HS-27A (cell line): ENCODE measurements around the gene COL4A3.

Experiments
- DNase-seq: peaks from one replicate; pipeline ENCODE4 v3.0.0-alpha.2; 2012; ENCODE audit warnings: low read depth, missing footprints

Gene COL4A3

DNA sequence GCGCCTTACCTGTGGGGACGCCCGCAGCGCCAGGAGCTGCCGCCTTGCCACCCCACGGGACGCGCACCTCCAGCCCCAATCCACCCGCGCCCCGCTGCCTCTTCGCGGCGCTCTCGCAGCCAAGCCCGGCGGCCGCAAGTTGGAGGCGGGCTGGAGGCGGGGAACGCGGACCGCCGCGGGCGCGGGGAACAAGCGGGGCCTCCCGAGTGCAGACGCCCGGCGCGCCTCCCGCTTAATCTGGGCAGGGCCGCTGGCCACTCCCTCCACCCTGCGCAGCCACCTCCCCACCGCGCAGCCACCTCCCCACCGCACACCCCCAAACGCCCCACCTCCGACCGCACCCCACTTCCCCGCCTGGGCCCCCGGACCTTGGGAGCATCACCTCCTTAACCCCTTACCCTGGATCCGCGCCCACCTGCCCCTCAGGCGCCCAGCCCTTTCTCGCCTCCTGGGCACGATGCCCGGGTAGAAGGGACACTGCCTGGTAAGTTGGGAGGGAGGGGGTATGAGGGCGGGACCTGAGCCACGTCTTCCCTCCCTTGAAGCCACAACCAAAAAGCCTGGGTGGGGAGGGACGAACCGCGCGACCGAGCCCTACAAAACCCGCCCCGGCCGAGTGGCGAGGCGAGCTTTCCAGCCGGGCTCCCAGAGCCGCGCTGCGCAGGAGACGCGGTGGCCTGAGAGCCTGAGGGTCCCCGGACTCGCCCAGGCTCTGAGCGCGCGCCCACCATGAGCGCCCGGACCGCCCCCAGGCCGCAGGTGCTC lies at the start of gene COL4A3, which contains the start of gene COL4A4:
TSS of gene COL4A3 (plus strand) at position 627 of the 765 bp plus-strand sequence. CDS start at position 730, 103 bp downstream.
TSS of gene COL4A4 (minus strand) at position 208 of the 765 bp plus-strand sequence. CDS start 16,722 bp downstream, outside the sequence.
- no peak for DNase-seq

DNA sequence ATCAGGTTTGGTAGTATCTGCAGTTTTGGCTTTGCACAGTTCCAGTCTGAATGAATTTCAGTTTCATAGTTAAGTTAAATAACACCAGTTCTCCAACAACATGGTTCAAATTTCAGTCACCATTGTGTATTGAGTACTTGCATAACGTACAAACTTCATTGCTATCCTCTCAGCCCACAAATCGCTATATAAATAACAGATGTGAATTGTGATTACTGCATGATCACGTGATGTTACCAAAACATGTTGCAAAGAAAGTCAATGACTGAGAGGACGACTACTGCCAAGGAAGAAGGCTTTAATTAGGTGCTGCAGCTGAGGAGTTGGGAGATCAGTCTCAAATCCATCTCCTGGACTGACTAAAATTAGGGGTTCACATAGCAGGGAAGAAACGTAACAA lies 48.7 kb upstream of the COL4A3 start:
- DNase-seq, result no peak

DNA sequence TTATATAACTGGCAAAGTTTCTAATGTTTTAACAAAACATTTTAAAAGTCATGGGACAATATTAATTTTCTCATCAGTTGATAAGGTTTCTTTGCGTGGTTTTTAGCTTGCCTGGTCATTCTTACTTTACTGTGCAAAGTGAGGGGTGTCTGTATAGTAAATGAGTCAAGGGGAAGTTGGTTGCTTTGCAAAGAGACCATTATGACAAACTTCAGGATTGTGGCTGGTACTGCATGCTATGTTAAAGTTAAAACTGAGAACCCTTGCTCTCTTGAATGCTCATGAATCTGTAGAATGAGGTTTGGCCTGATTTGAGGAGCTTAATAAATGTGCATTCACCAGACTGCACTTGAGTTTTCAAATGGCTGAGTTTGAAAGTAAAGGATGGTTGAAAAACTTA lies 47.4 kb upstream of the COL4A3 start:
- DNase-seq, result no peak

DNA sequence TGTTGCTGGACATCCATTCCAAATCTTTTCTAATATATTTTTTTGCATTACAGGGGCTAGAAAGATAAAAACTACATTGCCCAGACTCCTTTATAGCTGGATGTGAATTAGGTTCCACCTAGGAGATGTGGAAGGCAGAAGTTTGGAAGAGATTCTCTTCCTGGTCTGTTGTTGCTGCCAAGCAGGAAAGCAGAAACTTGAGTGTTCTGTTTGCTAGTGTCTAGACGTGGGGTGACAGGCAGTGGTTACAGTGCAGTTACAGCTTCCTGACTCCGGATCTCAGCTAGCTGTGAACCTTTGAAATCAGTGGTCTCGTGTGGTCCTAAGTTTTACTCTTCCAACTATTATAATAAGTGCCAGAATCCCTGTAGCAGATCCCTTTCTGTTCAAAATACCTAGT lies 46.6 kb upstream of the COL4A3 start:
- DNase-seq, result no peak

DNA sequence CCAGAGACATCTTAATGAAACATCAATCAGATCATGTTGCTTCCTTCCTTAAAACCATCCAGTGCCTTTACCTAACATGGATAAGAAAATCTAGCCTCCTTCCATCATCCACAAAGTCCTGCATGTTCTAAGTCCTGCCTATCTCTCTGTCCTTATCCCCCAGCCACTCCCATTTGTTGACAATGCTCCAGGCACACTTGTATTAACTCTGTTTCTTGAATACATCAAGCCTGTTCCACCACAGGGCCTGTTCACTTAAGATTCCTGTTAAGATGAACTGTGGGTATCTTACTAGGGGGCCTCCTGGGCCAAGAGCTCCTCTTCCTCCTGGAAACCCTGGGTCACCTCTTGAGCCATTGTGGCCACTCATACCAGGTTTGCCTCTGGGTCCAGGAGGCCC lies 46.1 kb upstream of the COL4A3 start:
- DNase-seq, result no peak

DNA sequence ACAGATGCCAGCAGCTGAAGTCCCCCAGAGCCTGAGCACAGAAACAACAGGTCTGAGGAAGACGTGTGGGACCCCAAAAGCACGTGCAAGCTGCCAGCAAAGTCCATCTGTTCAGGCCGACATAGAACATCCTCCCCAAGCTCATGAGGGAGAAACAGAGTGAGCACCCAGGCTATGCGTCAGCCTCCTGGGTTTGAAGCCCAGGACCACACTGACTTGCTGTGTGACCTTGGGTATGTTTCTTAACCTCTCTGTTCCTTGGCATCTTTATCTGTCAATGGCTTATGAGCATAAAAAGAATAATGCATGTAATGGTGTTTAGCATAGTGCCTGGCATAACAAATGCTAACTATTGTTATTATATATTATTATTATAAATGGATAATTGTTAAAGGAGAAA lies 40.7 kb upstream of the COL4A3 start:
- no peak for DNase-seq

DNA sequence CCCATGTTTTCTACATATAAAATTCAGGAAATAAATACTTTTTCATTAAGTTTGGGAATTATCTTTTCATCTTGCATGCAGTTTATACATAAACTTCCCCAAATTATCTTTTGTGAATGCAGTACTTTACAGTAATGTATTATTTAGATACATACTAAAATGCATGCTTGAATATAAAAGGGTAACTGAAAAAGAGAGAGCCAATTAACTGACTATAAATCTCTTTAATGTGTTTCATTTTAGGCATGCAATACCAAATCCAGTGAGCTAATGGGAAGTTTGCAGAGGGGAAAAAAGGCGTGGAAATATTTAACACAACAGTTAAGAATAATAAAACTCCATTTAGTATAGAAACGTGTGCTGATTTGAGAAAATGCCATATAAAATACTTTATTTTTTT lies 39.6 kb upstream of the COL4A3 start:
- no peak for DNase-seq

DNA sequence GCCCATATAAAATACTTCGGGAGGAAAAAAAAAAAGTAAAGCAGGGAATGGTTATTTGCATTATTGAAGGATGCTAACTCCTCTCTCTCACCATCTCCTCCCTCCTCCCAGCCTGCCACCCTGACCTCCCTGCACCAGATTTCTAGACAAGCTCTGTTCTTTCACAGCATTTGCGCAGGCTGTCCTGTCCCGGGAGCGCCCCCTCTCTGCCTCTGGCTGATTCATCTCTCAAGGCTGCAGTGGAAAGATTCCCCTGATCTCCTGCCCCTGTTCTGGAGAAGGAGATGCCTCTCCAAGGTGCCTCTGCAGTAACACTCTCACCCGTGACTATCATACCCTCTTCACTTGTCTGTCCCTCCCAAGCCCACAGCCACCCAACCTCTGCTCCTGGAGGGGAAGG lies 38.9 kb upstream of the COL4A3 start:
- no peak for DNase-seq

DNA sequence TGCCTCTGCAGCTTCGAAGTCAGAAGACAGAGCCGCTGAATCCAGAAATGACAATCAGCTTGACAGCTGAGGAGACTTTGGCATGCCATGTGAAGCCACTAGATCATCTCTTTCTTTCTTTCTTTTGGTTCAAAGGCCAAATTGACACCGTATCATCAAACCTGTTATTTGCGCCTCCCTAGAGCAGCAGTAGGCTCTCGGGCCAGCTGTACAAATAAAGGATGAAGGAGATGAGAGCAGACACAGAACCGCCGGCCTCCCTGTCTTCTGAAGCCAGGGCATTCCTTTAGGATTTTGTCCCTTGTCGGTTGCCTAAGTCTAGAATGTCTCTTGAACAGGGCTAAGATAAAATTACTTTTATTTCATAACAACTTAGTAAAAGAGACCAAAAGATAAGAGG lies 37.2 kb upstream of the COL4A3 start:
- no peak for DNase-seq

DNA sequence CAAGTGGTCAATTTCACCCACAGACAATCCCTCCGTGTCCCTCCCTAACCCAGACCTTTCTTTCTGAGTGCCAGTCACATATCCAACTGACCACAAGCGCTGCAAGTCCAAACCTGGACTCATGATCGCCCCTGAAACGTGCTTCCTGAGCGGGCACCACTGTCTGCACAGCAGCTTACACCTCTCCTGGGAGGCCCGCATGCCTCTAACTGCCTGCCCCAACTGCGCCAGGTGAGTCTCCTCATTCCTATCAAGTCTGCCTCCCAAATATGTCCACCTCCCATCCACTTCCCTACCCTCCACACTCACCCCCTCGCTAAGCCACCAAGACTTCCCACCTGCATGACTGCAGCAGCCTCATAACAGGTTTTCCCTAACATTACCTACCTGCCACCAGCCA lies 33.8 kb upstream of the COL4A3 start:
- DNase-seq, result no peak

DNA sequence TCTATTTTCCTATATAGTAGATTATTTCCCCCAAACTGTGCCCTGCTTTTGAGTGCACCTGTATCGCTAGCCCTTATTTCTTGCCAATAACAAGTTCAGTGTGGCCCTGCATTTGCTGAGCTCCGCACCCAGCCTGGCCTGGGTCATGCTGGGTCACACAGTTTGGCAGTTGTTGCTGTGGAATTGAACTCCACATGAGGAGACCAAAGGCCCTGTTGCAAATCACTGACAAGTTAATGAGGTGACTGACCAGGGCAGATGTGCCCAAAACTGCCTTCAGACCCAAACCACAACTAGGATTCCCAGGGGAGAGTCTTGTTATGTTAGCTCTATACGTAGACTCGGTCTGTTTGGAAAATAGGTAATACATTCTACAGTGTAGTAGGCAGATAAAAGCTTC lies 31.4 kb upstream of the COL4A3 start:
- no peak for DNase-seq

DNA sequence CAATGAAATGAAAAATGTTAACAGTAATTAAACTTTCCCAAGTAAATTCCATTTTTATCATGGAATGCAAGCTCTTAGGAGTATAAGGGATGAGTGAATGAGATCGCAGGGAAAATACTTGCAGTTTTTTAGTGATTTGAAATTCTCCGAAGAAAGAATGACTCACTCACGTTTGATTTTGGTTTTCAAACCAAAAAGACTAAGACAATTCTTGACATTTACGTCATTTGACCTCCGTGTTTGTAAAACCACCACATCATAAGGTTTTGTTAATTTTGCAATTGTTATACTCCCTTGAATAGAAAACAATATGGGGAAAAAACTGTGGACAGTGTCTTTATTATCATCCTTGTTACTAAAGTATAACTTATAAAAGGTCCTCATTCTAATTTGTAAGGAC lies 29.8 kb upstream of the COL4A3 start:
- no peak for DNase-seq

DNA sequence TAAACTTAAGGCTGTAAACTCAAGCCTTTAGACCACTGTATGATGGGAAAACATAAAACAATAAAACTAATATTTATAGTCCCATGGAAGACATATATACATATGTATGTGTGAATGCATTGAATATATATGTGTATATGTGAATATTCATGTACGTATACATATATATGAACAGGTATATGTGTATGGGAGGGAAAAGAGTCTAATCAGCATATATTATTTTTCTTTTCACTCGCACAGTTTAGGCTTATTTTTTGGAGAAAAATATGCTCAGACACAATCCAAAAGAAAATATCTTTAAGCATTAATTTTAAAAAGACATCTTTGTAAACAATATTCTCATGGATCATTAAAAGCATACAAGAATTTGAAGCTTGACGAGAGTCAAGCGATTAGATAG lies 23.1 kb upstream of the COL4A3 start:
- DNase-seq, result no peak

DNA sequence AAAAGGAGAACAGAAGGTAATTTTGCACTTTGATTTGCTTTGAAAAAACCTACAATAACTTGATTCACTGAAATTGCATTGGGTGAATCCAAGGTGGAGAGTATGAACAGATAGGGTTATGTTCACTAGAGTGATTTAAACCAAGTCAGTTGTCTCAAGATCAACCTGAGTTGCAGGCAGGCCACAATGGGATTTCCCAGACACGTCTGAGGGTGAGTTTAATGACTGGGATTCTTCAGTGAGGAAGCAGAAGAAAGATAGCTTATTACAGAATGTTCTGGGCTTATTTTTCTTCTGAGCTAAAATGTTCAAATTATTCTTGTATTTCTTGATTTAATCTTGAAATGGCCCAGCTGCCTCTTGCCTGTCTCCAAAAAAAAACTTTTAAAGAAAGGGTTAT lies 20.5 kb upstream of the COL4A3 start:
- no peak for DNase-seq

DNA sequence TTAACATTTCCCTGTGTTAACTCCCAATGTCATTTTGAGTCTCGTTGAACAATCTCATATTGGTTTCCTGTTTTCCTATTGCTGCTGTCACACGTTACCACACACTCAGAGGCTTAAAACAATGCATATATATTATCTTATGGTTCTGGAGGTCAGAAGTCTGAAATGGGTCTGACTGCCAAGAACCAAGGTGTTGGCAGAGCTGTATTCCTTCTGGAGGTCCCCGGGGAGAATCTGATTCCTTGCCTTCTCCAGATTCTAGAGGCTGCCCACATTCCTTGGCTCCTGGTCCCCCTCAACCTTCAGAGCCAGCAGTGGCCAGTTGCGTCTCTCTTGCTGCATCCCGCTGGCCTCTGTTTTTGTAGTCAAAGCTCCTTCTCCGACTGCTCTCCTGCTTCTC lies 18.0 kb upstream of the COL4A3 start:
- no peak for DNase-seq

DNA sequence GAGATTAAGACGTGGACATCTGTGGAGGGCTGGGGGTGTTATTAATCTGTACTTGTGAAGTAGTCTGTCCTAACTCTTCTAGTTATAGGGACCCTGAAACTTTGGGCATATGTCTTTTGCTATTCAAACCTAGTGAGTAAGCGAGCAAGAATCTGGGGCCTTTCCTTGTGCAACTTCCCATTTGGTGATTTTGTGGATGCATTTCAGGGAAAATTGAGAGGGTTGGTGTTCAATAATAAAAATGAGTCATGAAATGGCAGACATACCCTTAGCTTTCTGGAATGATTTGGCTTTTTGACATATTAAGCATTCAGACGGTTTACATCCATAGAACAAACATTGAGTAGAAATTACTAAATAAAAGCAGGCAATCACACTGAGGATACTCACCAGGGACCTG lies 17.4 kb upstream of the COL4A3 start:
- peak; percentile 59 for DNase-seq

DNA sequence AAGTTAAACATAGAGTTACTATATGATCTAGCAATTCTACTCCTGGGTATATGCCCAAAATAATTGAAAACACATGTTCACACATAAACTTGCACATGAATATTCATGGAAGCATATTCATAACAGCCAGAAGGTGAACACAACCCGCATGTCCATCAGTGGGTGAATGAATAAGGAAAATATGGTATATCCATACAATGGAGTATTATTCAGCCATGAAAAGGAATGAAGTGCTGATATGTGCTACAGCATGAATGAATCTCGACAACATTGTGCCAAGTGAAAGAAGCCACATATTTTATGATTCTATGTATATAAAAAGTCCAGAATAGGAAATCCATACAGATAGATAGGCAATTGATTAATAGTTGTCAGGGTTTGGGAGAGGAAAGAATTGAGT lies 16.3 kb upstream of the COL4A3 start:
- DNase-seq, result no peak

DNA sequence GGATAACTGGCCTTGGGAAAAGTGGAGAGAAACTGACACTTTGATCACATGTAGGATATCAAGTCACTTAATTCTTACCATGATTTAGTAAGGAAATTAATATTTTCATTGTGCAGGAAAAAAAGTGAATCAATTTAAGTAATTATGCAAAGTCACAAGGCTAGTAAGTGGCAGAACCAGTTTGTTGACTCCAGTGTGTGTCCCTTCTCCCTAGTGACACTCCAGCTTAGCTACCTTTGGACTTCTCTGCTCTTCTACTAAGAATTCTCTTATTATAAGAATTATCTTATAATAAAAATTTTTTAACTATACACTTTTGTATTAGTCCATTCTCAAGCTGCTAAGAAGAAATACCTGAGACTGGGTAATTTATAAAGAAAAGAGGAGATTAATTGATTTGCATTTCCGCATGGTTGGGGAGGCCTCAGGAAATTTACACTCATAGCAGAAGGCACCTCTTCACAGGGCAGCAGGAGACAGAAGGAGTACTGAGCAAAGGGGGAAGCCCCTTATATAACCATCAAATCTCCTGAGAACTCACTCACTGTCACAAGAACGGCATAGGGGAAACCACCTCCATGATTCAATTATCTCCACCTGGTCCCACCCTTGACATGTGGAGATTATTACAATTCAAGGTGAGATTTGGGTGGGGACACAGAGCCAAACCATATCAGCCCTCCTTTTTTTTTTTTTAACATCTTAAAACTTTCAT lies 14.0 kb upstream of the COL4A3 start:
- DNase-seq, result no peak

DNA sequence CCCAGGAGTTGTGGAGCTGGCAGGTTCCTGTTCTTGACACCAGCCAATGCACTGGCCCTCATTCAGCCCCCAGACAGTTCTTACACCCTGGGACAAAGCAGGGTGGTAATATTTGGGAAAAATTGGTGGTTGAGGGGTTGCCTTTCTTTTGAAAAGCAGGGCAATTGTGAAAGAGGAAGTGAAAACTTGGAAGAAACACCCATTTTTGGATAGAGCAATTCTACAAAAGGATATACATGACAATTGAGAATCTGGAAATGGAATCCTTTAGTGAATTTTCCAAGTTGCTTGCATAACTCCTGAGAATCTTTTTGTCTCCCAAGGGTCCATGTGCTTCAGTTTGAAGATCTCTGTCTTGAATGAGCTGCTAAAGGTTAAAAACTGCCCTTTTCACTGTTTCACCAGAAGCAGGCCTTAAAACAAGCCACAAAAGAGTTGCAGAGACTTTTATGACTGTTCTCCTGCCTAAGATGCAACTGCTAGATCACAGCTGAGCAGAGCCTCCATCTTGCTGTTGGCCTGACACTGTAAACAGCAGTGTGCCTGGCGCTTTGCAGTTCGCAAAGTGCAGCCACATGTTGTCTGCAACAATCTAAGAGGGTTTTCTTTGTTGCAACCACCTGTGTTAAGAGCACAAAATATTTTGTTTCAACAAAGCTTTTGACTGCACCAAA lies 12.2 kb upstream of the COL4A3 start:
- DNase-seq, result no peak

DNA sequence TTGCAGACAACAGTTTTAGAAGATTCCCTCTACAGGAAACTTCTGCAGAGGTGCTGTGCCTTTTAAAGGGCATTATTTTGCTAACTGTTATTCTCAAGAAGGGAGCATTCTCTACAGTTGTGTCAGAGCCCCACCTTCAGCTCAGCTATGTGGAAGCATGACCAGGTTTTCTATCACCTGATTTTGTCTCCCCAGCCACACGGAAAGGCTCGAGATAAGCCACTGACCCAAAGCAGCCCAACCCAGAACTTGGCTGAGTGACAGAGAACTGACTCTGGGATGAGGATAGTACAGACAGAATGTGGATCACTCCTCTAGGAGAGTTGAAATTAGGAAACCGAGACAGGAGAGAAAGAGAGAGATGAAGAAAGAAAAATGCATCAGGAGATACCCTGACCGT lies 11.1 kb upstream of the COL4A3 start:
- no peak for DNase-seq

DNA sequence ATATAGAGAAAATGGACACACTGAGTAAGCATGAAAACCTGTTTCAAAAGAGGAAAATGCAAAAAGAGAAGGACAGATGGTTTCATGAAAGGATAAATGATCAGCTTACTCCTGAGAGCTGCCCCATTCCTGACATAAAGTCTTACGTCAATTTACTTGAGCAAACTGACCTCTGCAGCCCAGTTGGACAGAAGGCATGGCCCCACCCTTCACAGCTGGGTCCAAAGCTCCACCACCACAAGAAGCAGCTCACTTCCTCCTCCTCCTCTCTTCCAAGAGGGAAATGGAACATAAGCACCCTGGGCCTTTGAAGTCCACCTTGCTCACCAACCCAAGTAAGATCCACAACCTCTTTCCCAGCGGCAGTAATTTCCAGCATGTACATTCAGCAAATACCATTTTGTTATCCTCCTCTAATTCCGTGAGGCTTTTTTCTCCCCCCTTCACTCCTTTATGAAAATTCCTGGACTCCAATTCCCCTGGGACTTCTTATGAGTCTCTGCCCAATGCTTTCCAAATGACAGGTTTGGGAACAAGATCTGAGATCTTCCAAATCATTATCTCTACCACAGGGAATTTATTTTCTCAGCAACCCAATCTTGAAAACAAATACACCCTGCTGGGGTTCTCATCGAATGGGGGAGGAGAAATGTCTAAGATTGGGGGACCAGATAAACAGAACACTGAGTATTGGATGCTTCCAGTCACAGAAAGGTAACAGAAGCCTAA lies 10.5 kb upstream of the COL4A3 start:
- DNase-seq, result peak; percentile 53

DNA sequence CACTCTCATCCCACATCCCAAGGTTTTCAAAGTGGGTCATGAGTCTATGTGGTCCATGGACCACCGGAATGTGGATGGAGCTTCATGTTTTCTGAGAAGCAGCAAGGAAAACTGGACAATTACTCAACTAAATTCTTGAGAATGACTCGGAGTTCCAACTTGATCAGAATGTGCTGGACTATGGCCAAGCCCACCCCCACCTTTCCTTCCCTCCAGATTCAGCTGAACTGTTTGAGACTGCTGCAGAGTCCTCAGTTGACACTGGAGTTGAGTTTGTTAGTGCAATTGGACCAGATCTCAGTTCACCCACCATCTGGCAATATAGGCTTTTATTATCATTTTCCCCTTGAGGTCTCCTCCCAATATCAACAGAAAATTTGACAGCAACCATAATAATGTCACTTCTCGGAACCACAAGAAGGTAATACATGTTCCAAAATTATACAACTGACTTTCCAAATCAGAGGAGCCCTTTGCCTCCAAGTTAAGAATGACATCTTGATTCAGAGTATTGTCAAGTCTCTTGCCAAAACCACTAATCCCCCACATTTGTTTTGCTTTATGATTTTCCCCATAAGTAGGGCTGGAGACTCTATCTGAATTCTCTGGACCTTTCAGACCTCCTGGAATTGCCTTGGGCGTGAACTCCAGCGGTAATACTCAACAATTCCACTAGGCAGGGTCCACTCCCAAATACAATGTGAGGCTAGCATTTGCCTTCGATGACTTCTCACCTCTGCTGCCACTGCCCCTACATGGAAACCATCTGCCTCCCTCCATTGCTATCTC lies 9.2 kb upstream of the COL4A3 start:
- peak; percentile 80 for DNase-seq
